Stimulated activated effector memory CD8-positive, alpha-beta T cell treated with anti-CD3 and anti-CD28 coated beads, Interleukin-12 subunit alpha, Interleukin-12 subunit beta, amount 100 ng/mL, for 72 hours (primary cell): ENCODE data around the gene GBX1.

Experiments used
- ATAC-seq: fragments of 150-1000 bp; cut with Tn5 transposase; 2 replicates; pipeline ENCODE4 v1.10.0; 2021
- DNase-seq, 2 donors: peaks; one replicate each; pipeline ENCODE4 v3.0.0; 2021 to 2022; ENCODE audit warnings: low spot score in 2 of 2
- H3K27ac Mint-ChIP-seq: one replicate; pipeline ENCODE4 v1.8.0; 2022; ENCODE audit warnings: mild to moderate bottlenecking, mixed read lengths
- H3K36me3 Mint-ChIP-seq: one replicate; pipeline ENCODE4 v1.8.0; 2022; ENCODE audit warnings: mild to moderate bottlenecking, mixed read lengths
- H3K4me1 Mint-ChIP-seq: one replicate; pipeline ENCODE4 v1.8.0; 2022; ENCODE audit warnings: mixed read lengths
- H3K4me3 Mint-ChIP-seq: one replicate; pipeline ENCODE4 v1.8.0; 2022; ENCODE audit warnings: mild to moderate bottlenecking, mixed read lengths
- H3K9me3 Mint-ChIP-seq: one replicate; pipeline ENCODE4 v1.8.0; 2022; ENCODE audit warnings: mixed read lengths

GBX1 gene

GRCh38 chr7:151122796-151123157 lies 44.7 kb downstream of the GBX1 start:
- peaks cover 30% of the 10 kb centered on the region for H3K4me1 Mint-ChIP-seq
- H3K36me3 Mint-ChIP-seq: peaks cover 22% of the 10 kb centered on the region
- DNase-seq (no peak), ATAC-seq (no peak)
- H3K27ac Mint-ChIP-seq: no peak overlapping the region
- no peaks in the 10 kb centered on the region for H3K9me3 Mint-ChIP-seq
- H3K4me3 Mint-ChIP-seq: no peak overlapping the region

- ATAC-seq (no peak), DNase-seq (no peak)
- Mint-ChIP-seq H3K4me3 (no peak overlapping the region), H3K27ac (no peak overlapping the region), H3K9me3 (no peaks in the 10 kb centered on the region), H3K36me3 (peaks cover 22% of the 10 kb centered on the region), H3K4me1 (peaks cover 34% of the 10 kb centered on the region)
Observed at GRCh38 chr7:151122276-151122675, 45.2 kb downstream of the GBX1 start.

- ATAC-seq (no peak), DNase-seq (no peak)
- Mint-ChIP-seq H3K9me3 (no peaks in the 10 kb centered on the region), H3K4me3 (no peak overlapping the region), H3K4me1 (peaks cover 41% of the 10 kb centered on the region), H3K27ac (no peak overlapping the region), H3K36me3 (peaks cover 22% of the 10 kb centered on the region)
Observed at GRCh38 chr7:151121380-151122170, 45.9 kb downstream of the GBX1 start.

- no peak overlapping the region for H3K4me3 Mint-ChIP-seq
- H3K36me3 Mint-ChIP-seq: peaks cover 22% of the 10 kb centered on the region
- DNase-seq (no peak), ATAC-seq (no peak)
- H3K4me1 Mint-ChIP-seq: peaks cover 48% of the 10 kb centered on the region
- H3K27ac Mint-ChIP-seq: peak overlapping the region; percentile 14
- no peaks in the 10 kb centered on the region for H3K9me3 Mint-ChIP-seq
Observed at GRCh38 chr7:151120896-151121295, 46.6 kb downstream of the GBX1 start.

- no peak for DNase-seq
- no peak for ATAC-seq
- H3K9me3 Mint-ChIP-seq: no peaks in the 10 kb centered on the region
- H3K27ac Mint-ChIP-seq: peak overlapping the region; percentile 86
- H3K4me3 Mint-ChIP-seq: no peak overlapping the region
- H3K4me1 Mint-ChIP-seq: peaks cover 52% of the 10 kb centered on the region
- peaks cover 22% of the 10 kb centered on the region for H3K36me3 Mint-ChIP-seq
Observed at GRCh38 chr7:151119902-151120301, 47.6 kb downstream of the GBX1 start.

- Mint-ChIP-seq H3K4me1 (peaks cover 47% of the 10 kb centered on the region), H3K9me3 (no peaks in the 10 kb centered on the region), H3K4me3 (no peak overlapping the region), H3K27ac (peak overlapping the region; percentile 86), H3K36me3 (peaks cover 22% of the 10 kb centered on the region)
- no peak for DNase-seq
- no peak for ATAC-seq
Observed at GRCh38 chr7:151119055-151119415, 48.5 kb downstream of the GBX1 start.

- H3K4me1 Mint-ChIP-seq: peaks cover 42% of the 10 kb centered on the region
Observed at GRCh38 chr7:151118108-151119054, 49.1 kb downstream of the GBX1 start.

GRCh38 chr7:151117565-151117964 lies 49.9 kb downstream of the GBX1 start:
- ATAC-seq: peak; percentile 55
- H3K4me1 Mint-ChIP-seq: peaks cover 42% of the 10 kb centered on the region
- H3K36me3 Mint-ChIP-seq: peaks cover 15% of the 10 kb centered on the region
- H3K9me3 Mint-ChIP-seq: no peaks in the 10 kb centered on the region
- peak overlapping the region; percentile 47 for H3K4me3 Mint-ChIP-seq
- DNase-seq: no peak
- H3K27ac Mint-ChIP-seq: peak overlapping the region; percentile 50

More at GRCh38 chr7:151118108-151119054, 49.1 kb downstream of the GBX1 start:
- Mint-ChIP-seq H3K27ac (peak overlapping the region; percentile 50), H3K4me3 (no peak overlapping the region), H3K9me3 (no peaks in the 10 kb centered on the region), H3K36me3 (peaks cover 15% of the 10 kb centered on the region)
- DNase-seq: no peak
- ATAC-seq: no peak

GRCh38 chr7:151116603-151117440 lies 50.7 kb downstream of the GBX1 start:
- Mint-ChIP-seq H3K36me3 (peaks cover 15% of the 10 kb centered on the region), H3K9me3 (no peaks in the 10 kb centered on the region), H3K4me1 (peaks cover 40% of the 10 kb centered on the region), H3K27ac (peak overlapping the region; percentile 50), H3K4me3 (peak overlapping the region; percentile 47)
- ATAC-seq: no peak
- no peak for DNase-seq

- DNase-seq (no peak), ATAC-seq (no peak)
- Mint-ChIP-seq H3K4me1 (peaks cover 35% of the 10 kb centered on the region), H3K27ac (no peak overlapping the region), H3K36me3 (peaks cover 14% of the 10 kb centered on the region), H3K4me3 (peak overlapping the region; percentile 56), H3K9me3 (no peaks in the 10 kb centered on the region)
Observed at GRCh38 chr7:151115836-151116418, 51.6 kb downstream of the GBX1 start.

GRCh38 chr7:151115121-151115835 lies 52.2 kb downstream of the GBX1 start:
- H3K9me3 Mint-ChIP-seq: no peaks in the 10 kb centered on the region
- H3K4me1 Mint-ChIP-seq: peaks cover 40% of the 10 kb centered on the region
- peak; percentile 32 to 54 for DNase-seq
- H3K4me3 Mint-ChIP-seq: peak overlapping the region; percentile 56
- no peak overlapping the region for H3K27ac Mint-ChIP-seq
- peaks cover 7% of the 10 kb centered on the region for H3K36me3 Mint-ChIP-seq
- ATAC-seq: peak; percentile 70

GRCh38 chr7:151114151-151115090 lies 53.1 kb downstream of the GBX1 start:
- ATAC-seq (peak; percentile 35), DNase-seq (no peak)
- Mint-ChIP-seq H3K4me1 (peaks cover 41% of the 10 kb centered on the region), H3K4me3 (peak overlapping the region; percentile 13), H3K9me3 (no peaks in the 10 kb centered on the region), H3K36me3 (no peaks in the 10 kb centered on the region), H3K27ac (no peak overlapping the region)

GRCh38 chr7:151113344-151114150 lies 53.9 kb downstream of the GBX1 start:
- H3K36me3 Mint-ChIP-seq: no peaks in the 10 kb centered on the region
- peak overlapping the region; percentile 13 for H3K4me3 Mint-ChIP-seq
- no peak for DNase-seq

More at GRCh38 chr7:151113344-151114150, 53.9 kb downstream of the GBX1 start:
- Mint-ChIP-seq H3K27ac (no peak overlapping the region), H3K9me3 (no peaks in the 10 kb centered on the region), H3K4me1 (peaks cover 33% of the 10 kb centered on the region)
- ATAC-seq: no peak
